ENCODE results near the gene DENND2C. TPM values are rescaled to one million over a fixed set of nuclear protein-coding genes. Genes with fewer than 3 reads are reported as not detected.

The DENND2C gene
- total RNA-seq, 1 experiment from 2014 or later: 1.1 TPM

- intact Hi-C loops (cut with micrococcal nuclease; ENCODE audit: unreplicated experiment): no loop called here
- DNase-seq (ENCODE audit: low read depth, low spot score): no peak
Measured at GRCh38 chr1:114668373-114668772, 1.5 kb downstream of the DENND2C start.

GRCh38 chr1:114666954-114667353, 2.9 kb downstream of the DENND2C start:
- H3K4me3 ChIP-seq (ENCODE audit: low read depth in 2 of 2, low read length in 2 of 2): no peak overlapping the region
- intact Hi-C loops (cut with micrococcal nuclease; ENCODE audit: unreplicated experiment): no loop called here
- no peaks in the 10 kb centered on the region for H3K4me1 ChIP-seq (ENCODE audit: control insufficient read depth, insufficient read depth, low read length)
- BruUV-seq (replicated peaks): no TSS peak
- TF ChIP-seq POLR2AphosphoS5 (IDR thresholded peaks at IDR 0.05; ENCODE audit: low read depth, low read length): no peak
- no peak for TF ChIP-seq SIN3A (IDR thresholded peaks at IDR 0.05; ENCODE audit: borderline replicate concordance, insufficient read depth, low read depth, low read length)
- no peak for TF ChIP-seq REST (IDR thresholded peaks at IDR 0.05; ENCODE audit: insufficient read depth in 1 of 2, low read depth in 2 of 2, low read length in 1 of 2)
- TF ChIP-seq CTCF (IDR thresholded peaks at IDR 0.05): no peak
- TF ChIP-seq TCF7L2 (IDR thresholded peaks at IDR 0.05; ENCODE audit: low read depth, low read length): no peak
- ATAC-seq: no peak
- in situ Hi-C loops (cut with HindIII; ENCODE audit: low pct_unique_long_range_greater_than_20kb, low sequenced_read_pairs): no loop called here
- no peaks in the 10 kb centered on the region; the same call in 1 of the 2 replicates for H3K36me3 ChIP-seq (ENCODE audit: control insufficient read depth, insufficient read depth, low read length)
- no peak overlapping the region for H3K27ac ChIP-seq (ENCODE audit: low read length)
- ChIA-PET CTCF (no interaction called here), POLR2A (interaction anchor here (0.6 kb wide), 1 partner anchor 1823 kb away, joined by 5 read pairs; no protein-coding TSS in a partner anchor)
- DNase-seq (ENCODE audit: low read depth, low spot score): no peak
- no peaks in the 10 kb centered on the region for H3K9me3 ChIP-seq (ENCODE audit: control insufficient read depth, insufficient read depth, low read depth, low read length)
- H3K27me3 ChIP-seq (ENCODE audit: control insufficient read depth, insufficient read depth, low read length): no peaks in the 10 kb centered on the region

More at GRCh38 chr1:114668373-114668772, 1.5 kb downstream of the DENND2C start:
- ChIA-PET POLR2A (no interaction called here), CTCF (no interaction called here)
- no peaks in the 10 kb centered on the region; the same call in 1 of the 2 replicates for H3K36me3 ChIP-seq (ENCODE audit: control insufficient read depth, insufficient read depth, low read length)
- ATAC-seq: no peak
- in situ Hi-C loops (cut with HindIII; ENCODE audit: low pct_unique_long_range_greater_than_20kb, low sequenced_read_pairs): no loop called here
- H3K9me3 ChIP-seq (ENCODE audit: control insufficient read depth, insufficient read depth, low read depth, low read length): no peaks in the 10 kb centered on the region
- no TSS peak for BruUV-seq (replicated peaks)
- TF ChIP-seq POLR2AphosphoS5 (IDR thresholded peaks at IDR 0.05; ENCODE audit: low read depth, low read length): no peak
- TF ChIP-seq SIN3A (IDR thresholded peaks at IDR 0.05; ENCODE audit: borderline replicate concordance, insufficient read depth, low read depth, low read length): no peak
- no peak for TF ChIP-seq CTCF (IDR thresholded peaks at IDR 0.05)
- TF ChIP-seq REST (IDR thresholded peaks at IDR 0.05; ENCODE audit: insufficient read depth in 1 of 2, low read depth in 2 of 2, low read length in 1 of 2): no peak
- no peak for TF ChIP-seq TCF7L2 (IDR thresholded peaks at IDR 0.05; ENCODE audit: low read depth, low read length)
- no peak overlapping the region for H3K4me3 ChIP-seq (ENCODE audit: low read depth in 2 of 2, low read length in 2 of 2)
- no peak overlapping the region for H3K27ac ChIP-seq (ENCODE audit: low read length)
- no peaks in the 10 kb centered on the region for H3K4me1 ChIP-seq (ENCODE audit: control insufficient read depth, insufficient read depth, low read length)
- 0 out of 2 replicates have a peak, but pooled peaks cover 2% of the 10 kb centered on the region for H3K27me3 ChIP-seq (ENCODE audit: control insufficient read depth, insufficient read depth, low read length)
